HG02973 (cell line): ENCODE measurements around the gene MOB2.

ENCODE experiments used
- ATAC-seq: cut with Tn5 transposase; IDR thresholded peaks from one replicate; pipeline ENCODE4 v1.9.1; 2021; ENCODE audit warnings: moderate library complexity; ENCODE audit not compliant: unreplicated experiment

Gene MOB2, protein sequence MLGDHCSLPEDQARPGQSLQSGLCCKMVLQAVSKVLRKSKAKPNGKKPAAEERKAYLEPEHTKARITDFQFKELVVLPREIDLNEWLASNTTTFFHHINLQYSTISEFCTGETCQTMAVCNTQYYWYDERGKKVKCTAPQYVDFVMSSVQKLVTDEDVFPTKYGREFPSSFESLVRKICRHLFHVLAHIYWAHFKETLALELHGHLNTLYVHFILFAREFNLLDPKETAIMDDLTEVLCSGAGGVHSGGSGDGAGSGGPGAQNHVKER

DNA sequence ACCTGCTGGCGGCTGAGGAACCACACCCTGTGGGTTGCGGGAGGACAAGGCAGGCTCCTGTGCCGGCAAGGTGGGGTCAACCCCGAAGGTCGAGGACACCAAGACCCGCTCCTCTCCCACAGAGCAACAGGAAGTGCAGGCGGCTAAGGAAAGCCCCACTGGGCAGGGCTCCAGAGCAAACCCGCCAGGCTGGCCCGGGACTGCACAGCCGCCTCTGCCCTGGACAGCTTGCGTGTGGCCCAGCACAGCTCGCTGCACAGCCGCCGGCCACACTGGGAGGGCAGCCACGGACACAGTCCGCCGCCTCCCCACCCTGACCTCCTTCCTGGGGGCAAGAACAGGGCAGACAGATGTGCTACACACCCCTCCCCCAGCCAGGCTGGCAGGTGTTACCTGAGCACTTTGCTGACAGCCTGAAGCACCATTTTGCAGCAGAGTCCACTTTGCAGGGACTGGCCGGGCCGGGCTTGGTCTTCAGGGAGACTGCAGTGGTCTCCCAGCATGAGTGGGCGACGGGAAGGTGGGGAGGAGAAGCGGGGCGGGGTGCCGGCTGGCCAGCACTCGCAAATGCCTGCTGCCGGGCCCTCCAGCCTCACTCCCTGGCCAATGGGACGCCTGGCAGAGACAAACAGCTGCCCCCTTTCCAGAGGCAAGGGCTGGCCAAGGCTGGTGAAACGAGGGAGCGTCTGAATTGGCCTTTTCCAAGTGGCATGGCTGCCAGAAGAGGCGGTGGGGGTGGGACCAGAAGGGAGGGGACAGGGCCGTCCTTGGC lies at the start of gene MOB2:
MOB2 (minus strand) TSS at position 726 of the 772 bp plus-strand sequence; CDS start at position 503, 223 bp downstream.
- ATAC-seq = no peak

DNA sequence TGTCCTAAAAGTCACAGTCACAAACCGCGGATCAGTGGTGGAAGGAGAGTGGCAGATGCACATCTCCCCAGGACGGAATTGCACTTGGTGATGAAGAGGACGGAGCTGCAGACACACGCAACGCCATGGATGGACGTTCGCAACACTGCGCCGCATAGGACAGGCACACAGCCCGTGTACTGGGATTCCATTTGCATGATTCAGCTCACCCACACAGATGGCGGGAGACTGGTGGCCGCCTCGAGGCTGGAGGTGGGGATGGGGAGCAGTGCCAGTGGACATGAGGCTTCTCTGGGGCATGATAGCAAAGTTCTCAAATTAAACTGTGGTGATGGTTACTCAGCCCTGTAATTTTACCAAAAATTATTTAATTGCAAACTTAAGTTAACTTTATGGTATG lies 48.1 kb upstream of the MOB2 start:
- ATAC-seq = no peak

DNA sequence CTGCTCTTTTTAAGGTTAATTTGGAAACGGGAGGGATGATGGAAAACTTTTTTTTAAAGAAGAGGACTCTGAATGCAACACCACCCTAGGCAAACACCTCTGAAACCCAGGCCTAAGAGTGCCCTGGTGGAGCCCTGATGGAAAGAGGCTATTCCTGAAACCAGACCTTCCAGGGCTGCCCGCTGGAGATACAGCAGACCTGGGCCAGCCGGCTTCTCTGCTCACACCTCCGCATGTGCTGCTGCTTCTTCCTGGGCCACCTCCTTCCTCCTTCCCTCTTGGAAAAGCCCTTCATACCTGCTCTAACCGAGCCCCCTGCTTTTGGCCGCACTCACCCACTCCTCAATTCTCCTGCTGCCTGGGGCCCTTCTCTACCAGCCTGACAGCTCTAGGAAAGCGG lies 47.6 kb upstream of the MOB2 start:
- ATAC-seq = no peak

DNA sequence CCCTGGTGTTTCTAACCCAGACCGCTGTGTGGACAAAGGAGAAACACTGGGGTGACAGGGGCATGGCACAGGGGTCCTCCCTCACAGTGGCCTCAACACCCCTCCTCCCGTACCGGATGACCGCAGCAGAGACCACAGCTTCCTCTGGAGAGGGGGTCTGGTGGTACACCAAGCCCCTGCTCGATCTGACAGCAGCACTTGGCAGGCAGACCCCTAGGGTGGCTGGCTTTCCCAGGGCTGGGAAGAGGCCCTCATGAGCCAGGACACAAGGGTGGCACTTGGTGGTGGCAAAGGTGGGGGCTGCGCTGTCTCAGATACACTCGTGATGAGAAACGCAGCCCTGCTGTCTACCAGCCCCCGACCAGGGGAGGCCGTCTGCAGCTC lies 46.8 kb upstream of the MOB2 start:
- no peak for ATAC-seq

DNA sequence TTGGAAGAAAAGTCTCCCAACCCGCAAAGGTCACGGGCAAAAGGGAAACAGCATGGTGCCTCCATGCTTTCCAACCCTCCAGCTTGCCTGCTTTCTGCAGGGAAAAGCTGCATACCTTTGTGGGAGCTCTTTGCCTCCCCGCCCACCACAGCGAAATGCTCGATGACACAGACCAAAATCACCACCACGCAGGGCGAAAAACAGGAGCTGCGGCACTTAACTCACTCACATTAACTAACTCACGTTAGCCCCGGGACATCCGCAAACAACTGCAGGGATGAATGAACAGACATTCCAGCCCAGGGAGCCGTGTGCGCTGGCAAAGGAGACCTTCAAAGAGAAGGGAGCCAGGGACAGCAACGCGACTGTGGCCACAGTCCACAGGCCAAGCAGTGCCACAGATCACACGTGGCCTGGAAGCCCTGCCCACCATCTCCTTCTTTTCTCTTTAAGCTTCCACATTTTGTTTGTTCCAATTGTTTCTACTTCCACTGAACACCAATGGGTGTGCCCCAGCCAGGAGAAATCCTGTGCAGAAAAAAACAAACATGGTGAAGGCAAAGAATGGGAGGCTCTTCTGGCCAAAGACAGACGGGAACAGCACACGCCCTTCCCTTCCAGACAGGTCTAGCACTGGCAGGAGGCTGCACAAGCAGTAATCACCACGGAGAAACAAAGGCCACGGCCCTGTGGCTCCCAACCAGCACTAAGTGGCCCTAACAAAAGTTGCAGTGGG lies 46.2 kb upstream of the MOB2 start:
- no peak for ATAC-seq

DNA sequence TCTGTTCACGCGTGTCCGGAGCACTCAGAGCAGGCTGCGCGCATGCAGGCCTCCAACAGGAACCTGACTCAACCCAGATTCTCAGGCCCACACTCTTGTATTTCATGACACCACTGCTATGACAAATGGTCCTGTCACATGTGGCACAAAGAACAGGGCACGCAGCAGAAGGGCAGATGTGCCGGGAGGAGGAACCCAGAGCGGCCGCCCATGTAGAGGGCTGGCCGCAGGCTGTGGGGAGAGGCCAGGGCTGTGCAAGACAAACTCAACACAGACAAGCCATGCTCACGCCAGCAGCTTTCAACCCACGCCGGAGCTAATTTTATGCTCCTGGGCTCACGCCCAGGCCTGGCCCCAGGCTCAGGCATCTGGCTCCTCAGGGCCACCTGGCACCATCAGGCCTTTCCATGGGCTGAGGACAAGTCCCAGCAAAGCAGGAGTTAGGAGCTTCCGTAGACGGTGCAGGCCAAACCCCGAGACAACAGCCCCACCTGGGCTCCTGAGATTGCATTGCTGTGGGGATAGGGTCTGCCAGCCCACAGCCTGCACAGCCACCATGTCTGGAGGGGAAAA lies 45.5 kb upstream of the MOB2 start:
- ATAC-seq = no peak

DNA sequence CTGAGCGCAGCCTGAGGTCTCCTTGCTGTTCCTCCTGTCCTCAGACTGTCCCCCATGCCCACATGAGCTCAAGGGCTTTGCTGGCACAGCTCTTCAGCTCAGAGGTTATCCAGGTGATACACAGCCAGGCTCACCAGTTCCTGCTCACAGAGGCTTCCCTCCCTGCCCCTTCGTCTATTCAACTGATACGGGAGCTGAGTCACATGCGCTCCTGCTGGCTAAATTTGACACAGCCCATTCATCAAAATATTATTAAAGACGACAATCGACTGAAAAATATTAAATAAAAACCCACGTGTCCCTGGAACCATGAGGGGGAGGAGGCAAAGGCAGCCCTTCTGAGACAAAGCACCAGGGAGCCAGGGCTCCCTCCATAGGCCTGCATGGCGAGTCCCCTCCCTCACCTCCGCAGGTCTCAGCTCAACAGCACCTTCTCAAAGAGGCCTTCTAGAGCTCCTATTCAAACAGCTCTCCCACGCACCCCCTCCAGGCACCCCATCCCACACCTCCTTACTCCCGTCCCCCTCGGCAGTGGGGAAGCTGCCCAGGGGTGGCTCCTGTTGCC lies 45.0 kb upstream of the MOB2 start:
- no peak for ATAC-seq

DNA sequence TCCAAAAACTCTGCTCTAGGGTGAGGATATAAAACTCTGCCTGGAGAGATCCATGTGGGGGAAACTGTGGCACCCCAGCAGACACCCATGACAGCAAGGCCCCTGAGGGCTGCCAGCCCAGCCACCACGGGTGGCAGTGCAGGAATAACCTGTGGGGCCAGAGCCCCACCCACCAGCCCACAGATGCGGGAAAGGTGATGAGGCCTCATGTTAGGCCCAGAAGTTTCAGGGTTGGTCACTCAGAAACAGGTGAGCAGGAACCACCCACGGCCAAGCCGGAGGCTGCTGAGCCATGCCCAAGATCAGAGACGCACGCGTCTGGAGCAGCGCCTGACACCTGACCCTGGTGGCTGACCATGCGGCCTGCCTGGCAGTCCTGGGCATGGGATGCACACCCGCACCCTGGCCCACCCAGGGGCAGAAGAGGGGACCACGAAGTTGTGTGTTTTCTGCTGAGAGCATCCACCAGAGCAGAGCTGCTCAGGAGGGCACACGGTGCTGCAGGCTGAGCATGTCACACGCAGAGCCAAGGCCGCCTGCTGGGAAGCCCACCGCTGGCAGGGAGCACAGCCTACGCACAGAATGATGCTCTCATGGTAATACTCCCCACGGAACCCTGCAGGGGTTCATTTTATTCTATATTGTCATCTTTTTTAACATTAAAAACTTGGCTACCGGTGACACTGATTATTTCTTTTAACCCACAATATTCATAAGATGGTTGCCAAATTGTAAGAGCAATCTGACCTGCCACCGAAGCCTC lies 44.3 kb upstream of the MOB2 start:
- no peak for ATAC-seq

DNA sequence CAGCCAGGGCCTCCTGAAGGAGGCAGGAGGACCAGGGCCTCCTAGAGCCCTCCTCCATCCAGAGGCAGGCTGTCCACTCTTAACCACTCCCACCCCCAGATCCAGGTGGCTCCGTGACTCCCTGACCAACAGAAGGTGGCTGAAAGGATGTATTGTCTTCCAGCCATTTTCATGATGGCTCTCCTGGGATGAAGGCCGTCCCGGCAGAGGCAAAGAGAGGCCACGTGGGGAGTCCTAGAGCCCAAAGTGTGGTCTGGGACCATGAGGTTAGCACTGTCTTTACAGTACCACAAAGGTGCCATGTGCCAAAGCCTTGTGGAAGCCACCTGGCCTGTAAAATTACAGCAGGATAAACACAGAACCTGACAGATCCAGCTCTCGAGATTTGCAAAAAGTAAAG lies 43.2 kb upstream of the MOB2 start:
- ATAC-seq = no peak

DNA sequence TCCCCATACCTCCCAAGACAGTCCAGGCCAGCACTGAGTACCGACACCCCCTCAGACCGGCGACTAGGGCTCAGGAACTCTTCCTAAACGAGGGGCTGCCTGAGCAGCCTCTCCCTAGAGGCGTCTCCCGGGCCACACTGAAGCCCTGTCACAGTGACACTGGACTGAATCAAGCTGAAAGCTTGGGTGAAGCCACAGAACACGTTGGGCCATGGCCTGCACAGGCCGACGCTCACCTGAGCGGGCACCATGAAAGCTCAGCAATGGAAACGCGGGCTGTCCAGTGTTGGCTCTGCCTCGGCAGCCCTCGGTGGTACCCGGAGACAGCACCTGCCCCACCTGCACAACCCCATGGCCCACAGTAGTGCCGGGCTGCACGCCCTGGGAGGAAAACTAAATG lies 42.7 kb upstream of the MOB2 start:
- no peak for ATAC-seq

DNA sequence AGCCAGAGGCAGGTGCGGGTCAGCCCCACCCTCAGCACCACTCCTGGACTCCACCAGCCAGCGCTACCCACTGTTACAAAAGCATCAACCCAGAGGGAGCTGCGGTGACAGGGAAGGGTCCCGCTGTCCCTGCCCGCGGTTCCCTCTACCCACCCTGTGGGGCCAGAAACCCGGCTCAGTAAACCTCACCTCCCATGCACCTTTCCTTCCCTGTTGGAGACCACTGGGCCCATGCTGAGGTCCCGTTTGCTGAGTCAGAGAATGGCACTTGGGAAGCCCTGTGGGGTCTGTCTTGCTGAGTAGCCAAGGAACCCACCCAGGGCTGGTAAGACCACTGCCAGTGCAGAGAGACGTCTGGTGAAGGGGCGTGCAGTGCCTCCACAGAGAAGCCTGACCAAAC lies 42.1 kb upstream of the MOB2 start:
- ATAC-seq = no peak

DNA sequence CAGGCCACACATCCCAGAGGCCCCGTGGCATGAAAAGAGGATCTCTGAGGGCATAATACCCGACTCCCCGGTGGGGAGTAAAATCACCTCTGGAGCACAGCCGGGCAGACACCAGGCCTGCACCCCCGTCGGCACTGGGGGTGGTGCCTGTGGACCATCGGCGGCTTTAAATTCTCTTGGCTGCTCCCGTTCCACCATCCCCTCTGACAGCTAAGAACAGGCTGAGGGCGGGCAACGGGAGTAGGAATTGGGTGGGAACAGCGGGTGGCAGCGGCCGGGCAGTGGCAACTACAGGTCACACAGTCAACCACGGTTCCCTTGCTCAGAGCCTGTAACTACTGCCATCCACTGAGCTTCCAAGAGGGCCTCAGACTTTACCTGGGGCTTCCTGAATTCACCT lies 40.2 kb upstream of the MOB2 start:
- ATAC-seq = no peak

DNA sequence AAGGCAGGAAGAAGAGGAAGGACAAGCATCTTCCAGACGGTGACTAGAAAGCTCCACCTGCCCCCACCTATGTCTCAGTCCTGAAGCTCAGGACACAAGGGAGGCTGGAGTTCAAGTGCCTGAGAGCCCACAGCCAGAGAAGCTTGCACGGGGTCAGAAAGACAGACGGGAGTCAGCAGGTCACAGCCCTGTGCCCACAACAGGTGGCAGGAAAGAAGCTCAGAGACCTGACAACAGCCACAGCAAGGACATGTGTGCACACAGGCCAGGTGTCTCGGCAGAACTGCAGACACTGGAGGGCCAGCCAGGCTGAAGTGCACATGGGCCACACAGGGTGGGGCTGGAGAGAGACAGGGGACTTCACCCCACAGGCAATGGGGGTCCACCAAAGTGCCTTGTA lies 37.2 kb upstream of the MOB2 start:
- no peak for ATAC-seq

DNA sequence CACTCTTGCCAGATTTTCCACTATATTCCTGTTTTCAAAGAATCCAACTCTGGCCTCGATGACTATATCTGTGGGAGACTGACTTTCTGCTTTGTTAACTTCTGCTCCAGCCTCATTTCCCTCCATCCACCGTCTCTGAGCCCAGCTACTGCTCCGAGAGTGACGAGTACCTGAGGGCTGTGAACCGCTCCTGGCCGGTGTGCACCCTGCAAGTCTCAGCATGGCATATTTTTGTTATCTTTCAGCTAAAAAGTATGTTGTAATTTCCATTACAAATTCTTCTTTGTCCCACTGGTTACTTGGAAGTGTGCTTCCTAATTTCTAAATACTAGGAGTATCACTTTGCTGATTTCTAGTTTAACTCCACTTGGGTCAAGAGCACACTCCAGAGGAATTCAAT lies 36.5 kb upstream of the MOB2 start:
- ATAC-seq = no peak

DNA sequence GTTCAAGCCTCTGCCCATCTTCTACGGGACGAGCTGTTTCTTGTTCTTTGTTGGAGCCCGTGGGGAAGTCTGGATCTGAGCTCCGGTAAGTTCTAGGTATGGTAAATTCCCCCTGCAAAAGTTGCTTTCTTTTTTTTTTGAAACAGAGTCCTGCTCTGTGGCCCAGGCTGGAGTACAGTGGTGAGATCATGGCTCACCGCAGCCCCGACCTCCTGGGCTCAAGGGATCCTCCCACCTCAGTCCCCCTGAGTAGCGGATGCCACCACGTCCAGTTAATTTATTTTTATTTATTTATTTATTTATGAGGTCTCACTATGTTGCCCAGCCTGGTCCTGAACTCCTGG lies 35.5 kb upstream of the MOB2 start:
- ATAC-seq = no peak

DNA sequence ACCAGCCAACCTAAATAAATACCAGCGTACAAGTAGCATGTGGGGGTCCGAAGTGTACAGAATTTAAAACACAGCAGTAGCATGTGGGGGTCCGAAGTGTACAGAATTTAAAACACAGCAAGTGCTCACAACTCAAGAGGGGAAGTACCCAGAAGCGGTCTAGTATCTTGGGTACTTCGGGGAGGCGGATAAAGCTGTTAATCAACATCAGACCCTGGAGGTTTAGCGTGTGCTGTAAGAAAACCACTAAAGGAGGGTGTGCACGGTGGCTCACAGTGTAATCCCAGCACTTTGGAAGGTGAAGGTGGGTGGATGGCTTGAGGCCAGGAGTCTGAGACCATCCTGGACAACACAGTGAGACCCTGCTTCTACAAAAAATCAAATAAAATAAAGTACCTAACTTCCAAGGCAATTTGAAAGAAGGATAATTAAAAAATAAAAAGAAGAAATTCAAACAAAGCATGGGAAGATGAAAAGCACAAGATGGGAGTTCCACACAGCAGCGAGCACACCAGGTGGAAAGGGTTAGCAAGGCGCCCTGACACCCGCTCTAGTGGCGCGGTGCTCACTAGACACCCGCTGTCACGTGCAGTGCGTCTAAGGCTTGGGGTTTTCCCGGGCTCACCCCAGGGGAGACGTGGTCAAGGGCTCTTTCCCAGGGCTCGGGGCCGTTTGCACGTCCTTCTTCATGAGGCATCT lies 35.0 kb upstream of the MOB2 start:
- ATAC-seq = no peak

DNA sequence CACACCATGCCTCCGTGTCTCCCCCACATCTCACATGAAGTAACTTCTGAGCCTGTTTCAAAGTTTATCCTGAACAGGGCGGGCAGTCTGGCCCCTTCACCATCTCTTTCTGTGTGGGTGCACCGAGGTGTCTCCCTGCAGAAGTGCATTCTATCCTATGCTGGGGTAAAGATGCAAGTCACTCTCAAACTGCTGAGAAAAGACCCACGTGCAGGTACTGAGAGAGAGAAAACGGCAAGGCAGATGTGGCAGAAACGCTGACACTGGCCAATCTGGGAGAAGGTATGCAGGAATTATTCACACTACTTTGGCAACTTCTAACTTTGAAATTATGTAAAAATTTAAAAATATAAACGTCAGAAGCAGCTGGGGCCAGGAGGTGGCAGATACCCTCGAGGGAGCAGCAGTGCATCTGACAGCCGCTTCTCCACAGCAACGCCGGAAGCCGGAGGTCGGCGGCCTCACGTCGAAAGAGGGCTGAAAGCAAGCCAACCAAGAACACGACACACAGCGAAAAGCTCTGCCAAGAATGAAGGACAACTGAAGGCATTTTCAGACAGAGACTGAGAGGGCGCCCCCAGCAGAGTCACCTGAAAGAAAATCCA lies 34.2 kb upstream of the MOB2 start:
- ATAC-seq = no peak

DNA sequence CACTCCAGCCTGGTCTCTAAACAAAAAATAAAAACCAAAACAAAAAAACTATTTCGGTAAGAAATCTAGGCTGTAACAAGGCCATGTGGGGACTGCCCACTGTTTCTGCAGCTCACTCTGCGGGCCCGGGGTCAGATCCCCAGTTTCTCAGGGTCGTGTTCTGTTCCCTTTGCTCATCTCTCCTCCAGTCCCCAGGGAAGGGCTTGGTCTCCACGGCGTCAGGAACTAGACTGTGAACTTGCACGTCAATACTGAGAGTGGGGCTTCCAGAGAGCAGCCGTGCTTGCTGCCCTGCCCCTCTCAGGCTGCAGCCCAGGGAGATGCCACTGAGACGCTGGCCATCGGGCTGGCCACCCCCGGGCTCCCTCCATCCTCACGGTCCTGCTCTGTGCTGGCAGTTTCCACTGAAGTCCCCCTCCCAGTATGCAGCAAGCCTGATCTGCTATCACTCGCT lies 33.7 kb upstream of the MOB2 start:
- ATAC-seq = no peak
